Activated CD4-positive, alpha-beta T cell treated with anti-CD3 and anti-CD28 coated beads, Interleukin-2, amount 10 ng/mL, durations not matched to agents 7 days and 5 days (primary cell): ENCODE results near the gene TCEAL9. TPM values are rescaled to one million over a fixed set of nuclear protein-coding genes. Genes with fewer than 3 reads are reported as not detected.

Experiments used
- CTCF ChIA-PET: fragments of 350-600 bp; sonication (Branson Sonifier 250); formaldehyde crosslinking; loops from one replicate; lab custom pipeline; 2021; ENCODE audit warnings: antibody characterized with exemption; lab: Charles Lee
- POLR2A ChIA-PET: fragments of 350-600 bp; sonication (Branson Sonifier 250); formaldehyde crosslinking; loops from one replicate; lab custom pipeline; 2021; ENCODE audit warnings: antibody characterized with exemption; lab: Charles Lee
- DNase-seq: peaks from one replicate; pipeline ENCODE4 v3.0.0-alpha.2; 2020
- H3K27ac Mint-ChIP-seq: one replicate; pipeline ENCODE4 v1.8.0; 2021; ENCODE audit warnings: mild to moderate bottlenecking, moderate library complexity, mixed read lengths
- H3K27me3 Mint-ChIP-seq: one replicate; pipeline ENCODE4 v1.8.0; 2021; ENCODE audit warnings: mixed read lengths
- H3K36me3 Mint-ChIP-seq: one replicate; pipeline ENCODE4 v1.8.0; 2021; ENCODE audit warnings: low read depth, mixed read lengths
- H3K4me1 Mint-ChIP-seq: one replicate; pipeline ENCODE4 v1.8.0; 2021; ENCODE audit warnings: mixed read lengths
- H3K4me3 Mint-ChIP-seq: one replicate; pipeline ENCODE4 v1.8.0; 2021; ENCODE audit warnings: mild to moderate bottlenecking, moderate library complexity, mixed read lengths
- H3K9me3 Mint-ChIP-seq: one replicate; pipeline ENCODE4 v1.8.0; 2021; ENCODE audit warnings: mixed read lengths
- total RNA-seq, 2 experiments: library from RNA; stranded (reverse); gene quantifications; one replicate each; pipeline ENCODE4 v1.2.3, GENCODE V29; 2021

Gene TCEAL9, protein sequence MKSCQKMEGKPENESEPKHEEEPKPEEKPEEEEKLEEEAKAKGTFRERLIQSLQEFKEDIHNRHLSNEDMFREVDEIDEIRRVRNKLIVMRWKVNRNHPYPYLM
- not detected for total RNA-seq

DNA sequence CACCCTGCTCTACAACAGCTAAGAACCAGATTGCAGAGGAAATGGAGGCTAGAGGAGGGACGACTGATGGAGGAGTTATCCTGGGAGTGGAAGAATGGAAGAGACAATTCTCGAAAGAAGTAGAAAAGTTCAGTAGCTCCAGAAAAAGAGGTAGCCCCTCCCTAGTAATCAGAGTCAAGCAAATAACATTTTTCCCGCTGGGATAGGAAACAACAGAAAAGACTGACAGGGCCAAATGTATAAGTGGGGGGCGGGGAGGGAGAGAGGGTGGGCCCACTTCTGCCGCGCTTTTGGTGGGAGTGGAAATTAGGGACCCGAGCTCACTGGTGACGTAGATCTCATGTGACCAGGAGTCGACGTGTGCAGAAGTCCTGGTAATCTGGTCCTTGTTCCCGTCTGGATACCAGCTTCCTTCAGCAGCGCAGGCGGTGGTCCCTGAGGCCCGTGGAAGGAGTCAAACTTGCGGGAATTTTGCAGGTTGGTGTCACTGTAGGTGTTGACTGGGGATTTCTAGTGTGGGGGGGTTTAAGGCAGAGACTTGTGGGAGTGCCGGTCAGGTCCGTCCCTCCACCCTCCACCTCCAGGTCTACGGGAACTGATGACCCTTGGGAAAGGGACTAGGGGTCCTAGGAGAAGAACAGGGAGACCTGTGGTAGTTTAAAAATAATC, at the start of gene TCEAL9:
TSS of gene TCEAL9 (plus strand) at position 377 of the 669 bp plus-strand sequence. CDS start 1,179 bp downstream, outside the sequence.
- ChIA-PET POLR2A (no interaction called here), CTCF (interaction anchor here (0.6 kb wide), 1 partner anchor 1313 kb away, joined by 3 read pairs; no protein-coding TSS in a partner anchor)
- Mint-ChIP-seq H3K27me3 (peaks cover 15% of the 10 kb centered on the region), H3K36me3 (no peaks in the 10 kb centered on the region), H3K4me1 (peaks cover 5% of the 10 kb centered on the region), H3K27ac (no peak within 1 kb of the TSS), H3K9me3 (no peaks in the 10 kb centered on the region), H3K4me3 (peak within 1 kb of the TSS; percentile 56)
- DNase-seq = no peak

DNA sequence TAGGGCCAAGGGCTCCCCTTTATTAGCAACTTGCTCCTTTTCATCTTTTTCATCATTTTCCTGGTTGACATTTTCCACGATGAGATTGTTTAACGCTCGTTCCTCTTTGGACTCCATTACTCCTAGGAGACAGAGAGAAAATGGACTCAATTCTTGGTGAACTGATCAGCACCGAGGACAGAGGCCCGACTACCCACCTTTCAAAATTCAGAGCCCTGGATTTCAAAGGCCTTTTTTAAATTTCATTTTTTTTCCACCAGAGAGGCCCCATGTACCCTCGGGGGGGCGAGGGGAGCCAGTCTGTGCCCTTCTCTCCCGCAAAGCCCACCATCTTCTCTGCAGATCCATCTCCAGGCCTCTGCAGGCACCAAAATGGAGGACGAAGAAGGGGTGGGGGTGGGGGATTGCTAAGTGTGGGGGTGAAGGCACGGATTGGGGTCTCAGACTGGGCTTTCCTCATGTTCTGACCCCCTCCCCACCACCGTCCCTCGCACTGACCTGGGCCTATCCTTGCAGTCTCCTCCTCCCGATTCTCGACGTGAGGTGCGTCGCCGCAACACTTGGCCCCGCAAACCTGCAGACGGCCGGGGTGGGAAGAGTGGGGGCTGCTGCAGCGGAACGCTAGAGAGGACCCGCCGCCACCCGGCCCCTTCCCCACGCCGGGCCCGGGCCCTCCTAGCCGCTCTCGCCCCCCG, 46.3 kb upstream of the TCEAL9 start:
- DNase-seq = no peak
- H3K4me3 Mint-ChIP-seq = peak overlapping the region; percentile 40
- no peaks in the 10 kb centered on the region for H3K9me3 Mint-ChIP-seq
- peaks cover 5% of the 10 kb centered on the region for H3K4me1 Mint-ChIP-seq
- POLR2A ChIA-PET = no interaction called here
- no peaks in the 10 kb centered on the region for H3K36me3 Mint-ChIP-seq
- no peak overlapping the region for H3K27ac Mint-ChIP-seq
- CTCF ChIA-PET = no interaction called here
- H3K27me3 Mint-ChIP-seq = peaks cover 1% of the 10 kb centered on the region

DNA sequence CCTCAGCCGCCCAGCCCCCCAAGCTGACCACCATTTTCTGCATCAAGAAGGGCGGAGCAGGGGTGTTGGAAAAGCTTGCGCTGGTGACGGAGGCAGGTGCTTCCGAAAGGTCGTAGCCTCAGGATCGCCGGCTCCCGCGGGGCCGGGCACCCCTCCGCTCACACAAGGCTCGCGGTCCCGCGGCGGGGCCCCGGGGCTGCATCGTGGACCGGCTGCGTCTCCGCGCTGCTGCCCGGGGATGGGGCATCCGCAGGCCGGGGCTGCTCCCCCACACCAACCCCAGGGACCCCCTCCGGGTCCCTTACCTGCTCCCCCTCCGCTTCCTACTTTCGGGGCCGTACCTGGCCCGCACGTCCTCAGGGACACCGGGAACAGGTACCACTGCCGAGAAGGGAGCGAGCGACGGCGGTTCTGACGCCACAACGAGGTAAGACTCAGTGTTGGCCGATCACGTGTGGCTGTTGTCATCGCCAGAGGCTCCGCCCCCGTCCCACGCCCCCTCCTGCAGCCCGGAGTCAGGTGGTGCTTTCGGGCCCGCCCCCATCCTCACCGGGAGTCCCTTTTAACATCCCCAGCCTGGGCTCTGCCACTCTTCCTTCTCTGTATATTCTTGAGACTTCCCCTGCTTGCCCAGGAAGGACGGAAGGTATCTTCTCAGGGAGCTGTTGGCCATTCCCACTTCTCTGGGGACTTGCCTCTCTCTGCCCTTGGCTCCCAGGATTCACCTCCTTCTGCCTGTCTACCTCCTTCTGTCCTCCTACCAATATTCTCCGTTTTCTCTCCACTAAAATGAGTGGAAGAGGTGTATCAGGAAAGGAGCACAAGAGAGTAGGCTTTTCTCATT, 45.5 kb upstream of the TCEAL9 start, which contains the start of gene BEX2:
TSS of gene BEX2 (minus strand) at position 436 of the 844 bp plus-strand sequence. CDS start 1,014 bp downstream, outside the sequence.
- H3K4me3 Mint-ChIP-seq = peak within 1 kb of the TSS; percentile 61

DNA sequence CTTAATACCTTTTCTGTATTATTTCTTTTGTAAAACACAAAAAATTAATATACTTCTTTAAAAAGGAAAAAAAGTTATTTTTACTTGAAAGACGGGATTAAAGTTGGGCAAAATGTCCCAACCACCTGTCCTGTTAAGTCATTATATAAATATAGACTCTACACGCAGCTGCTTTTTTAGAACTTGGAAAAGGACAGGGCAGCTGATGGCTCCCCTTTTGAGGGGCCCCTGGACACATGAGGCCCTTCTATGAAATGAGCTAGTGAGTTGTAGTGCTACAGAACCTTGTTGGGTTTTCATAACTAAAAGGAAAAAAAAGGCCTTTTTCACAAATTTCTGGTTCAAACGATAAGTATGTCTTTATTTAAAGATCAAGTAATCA, 44.9 kb upstream of the TCEAL9 start:
- H3K36me3 Mint-ChIP-seq = no peaks in the 10 kb centered on the region
- no peak overlapping the region for H3K27ac Mint-ChIP-seq
- peak overlapping the region; percentile 61 for H3K4me3 Mint-ChIP-seq
- peaks cover 4% of the 10 kb centered on the region for H3K4me1 Mint-ChIP-seq
- no peaks in the 10 kb centered on the region for H3K9me3 Mint-ChIP-seq
- ChIA-PET POLR2A (no interaction called here), CTCF (no interaction called here)
- H3K27me3 Mint-ChIP-seq = peaks cover 1% of the 10 kb centered on the region
- no peak for DNase-seq

More for the DNA sequence above, 45.5 kb upstream of the TCEAL9 start, which contains the start of gene BEX2:
- DNase-seq = peak; percentile 83
- Mint-ChIP-seq H3K27ac (no peak within 1 kb of the TSS), H3K4me1 (peaks cover 4% of the 10 kb centered on the region), H3K27me3 (peaks cover 1% of the 10 kb centered on the region), H3K9me3 (no peaks in the 10 kb centered on the region), H3K36me3 (no peaks in the 10 kb centered on the region)
- ChIA-PET CTCF (no interaction called here), POLR2A (no interaction called here)

DNA sequence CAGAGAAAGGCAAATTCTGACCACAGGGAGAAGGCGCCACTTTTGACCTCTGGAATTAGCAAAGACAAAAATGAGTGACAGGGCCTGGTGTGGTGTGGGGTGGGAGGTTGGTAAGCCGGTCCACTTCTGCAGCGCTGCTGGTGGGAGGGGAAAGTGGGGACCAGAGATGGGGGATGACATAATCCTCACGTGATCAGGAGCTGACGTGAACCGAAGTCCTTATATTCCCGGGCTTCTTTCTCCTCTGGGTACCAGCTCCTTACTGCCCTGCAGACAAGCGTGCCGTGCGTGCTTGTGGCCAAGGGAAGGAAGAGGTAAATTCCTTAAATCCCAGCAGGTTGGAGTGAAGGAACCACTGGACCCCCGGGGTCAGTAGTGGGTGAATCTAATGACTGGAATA, 26.3 kb upstream of the TCEAL9 start, which contains the start of gene TCEAL7:
TSS of gene TCEAL7 (plus strand) at position 249 of the 400 bp plus-strand sequence. CDS start 1,165 bp downstream, outside the sequence.
- H3K9me3 Mint-ChIP-seq = no peaks in the 10 kb centered on the region
- no peaks in the 10 kb centered on the region for H3K4me1 Mint-ChIP-seq
- peaks cover 24% of the 10 kb centered on the region for H3K27me3 Mint-ChIP-seq
- H3K4me3 Mint-ChIP-seq = no peak within 1 kb of the TSS
- no peaks in the 10 kb centered on the region for H3K36me3 Mint-ChIP-seq
- POLR2A ChIA-PET = no interaction called here
- no peak for DNase-seq
- no peak within 1 kb of the TSS for H3K27ac Mint-ChIP-seq
- CTCF ChIA-PET = no interaction called here

DNA sequence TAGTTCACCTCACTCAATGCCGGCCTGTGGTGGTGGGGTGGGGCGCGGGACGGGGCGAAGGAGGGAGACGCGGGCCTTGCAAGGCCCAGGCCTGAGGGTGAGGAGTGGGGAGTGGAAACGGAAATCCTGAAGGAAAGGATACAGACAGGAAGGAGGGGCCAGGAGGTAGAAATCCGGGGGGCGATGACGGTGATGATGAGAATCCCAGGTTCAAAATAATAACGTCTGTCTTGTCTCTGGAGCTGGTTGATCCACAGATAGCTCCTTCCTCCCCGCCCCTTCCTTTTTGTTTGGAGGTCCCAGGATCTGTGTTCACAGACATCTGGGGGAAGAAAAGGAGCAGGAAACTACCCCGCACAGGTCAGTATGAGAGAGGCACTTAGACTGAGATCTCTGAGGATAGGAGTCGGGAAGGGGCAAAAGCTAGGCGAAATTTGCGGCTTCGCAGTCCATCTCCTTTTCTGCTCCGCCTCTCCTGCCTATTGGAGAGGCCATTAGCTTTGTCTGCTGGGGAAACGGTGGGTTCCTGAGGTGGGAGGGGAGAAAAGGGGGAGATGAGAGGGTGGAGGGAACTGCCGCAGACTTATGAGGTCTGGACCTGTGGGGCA, 25.5 kb upstream of the TCEAL9 start:
- CTCF ChIA-PET = no interaction called here
- H3K9me3 Mint-ChIP-seq = no peaks in the 10 kb centered on the region
- H3K27me3 Mint-ChIP-seq = peaks cover 27% of the 10 kb centered on the region
- POLR2A ChIA-PET = no interaction called here
- no peak for DNase-seq
- H3K4me1 Mint-ChIP-seq = no peaks in the 10 kb centered on the region
- no peaks in the 10 kb centered on the region for H3K36me3 Mint-ChIP-seq
- no peak overlapping the region for H3K4me3 Mint-ChIP-seq
- no peak overlapping the region for H3K27ac Mint-ChIP-seq

DNA sequence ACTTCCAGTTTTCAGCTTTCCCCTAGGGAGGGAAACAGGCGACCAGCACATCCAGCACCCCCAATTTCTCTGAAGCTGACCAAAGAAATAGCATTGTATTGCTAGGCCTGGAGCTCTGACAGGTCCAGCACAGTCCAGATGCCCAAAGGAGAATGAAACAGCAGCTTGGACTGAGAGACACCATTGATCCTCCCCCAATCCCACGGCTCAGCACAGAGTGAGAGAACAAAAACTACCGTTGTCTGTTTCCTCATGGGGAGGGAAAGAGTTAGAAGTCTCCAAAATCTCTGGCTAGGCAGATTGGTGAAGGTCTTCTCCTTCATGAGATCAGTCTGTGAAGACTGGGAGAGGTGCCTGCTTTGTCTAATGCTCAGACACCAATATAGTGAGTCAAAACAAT, 17.6 kb upstream of the TCEAL9 start:
- no peaks in the 10 kb centered on the region for H3K36me3 Mint-ChIP-seq
- CTCF ChIA-PET = interaction anchor here (1.2 kb wide), 1 partner anchor 125 kb away, joined by 4 read pairs; no protein-coding TSS in a partner anchor
- H3K27ac Mint-ChIP-seq = no peak overlapping the region
- POLR2A ChIA-PET = no interaction called here
- H3K9me3 Mint-ChIP-seq = no peaks in the 10 kb centered on the region
- no peak overlapping the region for H3K4me3 Mint-ChIP-seq
- DNase-seq = no peak
- peaks cover 9% of the 10 kb centered on the region for H3K27me3 Mint-ChIP-seq
- H3K4me1 Mint-ChIP-seq = peaks cover 3% of the 10 kb centered on the region

DNA sequence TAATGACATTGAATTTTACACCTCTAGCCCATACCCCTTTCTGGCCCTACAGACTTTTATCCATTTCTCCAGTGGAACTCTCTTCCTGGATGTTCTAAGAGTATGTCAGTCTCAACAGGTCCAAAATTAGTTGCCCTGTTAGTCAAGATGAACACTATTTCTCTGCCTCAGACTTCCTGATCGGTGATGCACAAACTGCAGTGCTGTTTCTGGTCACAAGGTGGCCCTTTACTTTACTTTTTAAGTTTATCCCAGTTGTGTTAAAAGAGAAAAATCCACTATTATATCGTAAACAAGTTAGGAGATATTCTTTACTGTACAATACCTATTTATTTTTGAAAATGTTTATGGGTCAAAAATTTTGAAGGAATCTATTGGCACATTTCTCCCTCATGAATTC, 13.2 kb upstream of the TCEAL9 start:
- ChIA-PET POLR2A (no interaction called here), CTCF (no interaction called here)
- H3K4me3 Mint-ChIP-seq = no peak overlapping the region
- peaks cover 3% of the 10 kb centered on the region for H3K4me1 Mint-ChIP-seq
- peak; percentile 38 for DNase-seq
- H3K27me3 Mint-ChIP-seq = peaks cover 2% of the 10 kb centered on the region
- H3K9me3 Mint-ChIP-seq = no peaks in the 10 kb centered on the region
- H3K36me3 Mint-ChIP-seq = no peaks in the 10 kb centered on the region
- no peak overlapping the region for H3K27ac Mint-ChIP-seq

DNA sequence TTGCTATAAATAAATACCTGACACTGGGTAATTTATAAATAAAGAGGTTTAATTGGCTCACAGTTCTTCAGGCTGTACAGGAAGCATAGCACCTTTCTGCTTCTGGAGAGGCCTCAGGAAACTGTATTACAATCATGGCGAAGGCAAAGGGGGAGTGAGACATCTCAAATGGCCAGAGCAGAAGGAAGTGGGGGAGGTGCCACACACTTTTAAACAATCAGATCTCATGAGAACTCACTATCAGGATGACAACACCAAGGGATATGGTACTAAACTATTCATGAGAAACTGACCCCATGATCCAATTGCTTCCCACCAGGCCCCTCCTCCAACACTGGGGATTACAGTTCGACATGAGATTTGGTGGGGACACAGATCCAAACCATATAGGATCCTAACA, 11.7 kb upstream of the TCEAL9 start:
- ChIA-PET CTCF (no interaction called here), POLR2A (no interaction called here)
- Mint-ChIP-seq H3K4me3 (no peak overlapping the region), H3K27me3 (peaks cover 2% of the 10 kb centered on the region), H3K4me1 (peaks cover 3% of the 10 kb centered on the region), H3K9me3 (no peaks in the 10 kb centered on the region), H3K36me3 (no peaks in the 10 kb centered on the region), H3K27ac (no peak overlapping the region)
- no peak for DNase-seq

DNA sequence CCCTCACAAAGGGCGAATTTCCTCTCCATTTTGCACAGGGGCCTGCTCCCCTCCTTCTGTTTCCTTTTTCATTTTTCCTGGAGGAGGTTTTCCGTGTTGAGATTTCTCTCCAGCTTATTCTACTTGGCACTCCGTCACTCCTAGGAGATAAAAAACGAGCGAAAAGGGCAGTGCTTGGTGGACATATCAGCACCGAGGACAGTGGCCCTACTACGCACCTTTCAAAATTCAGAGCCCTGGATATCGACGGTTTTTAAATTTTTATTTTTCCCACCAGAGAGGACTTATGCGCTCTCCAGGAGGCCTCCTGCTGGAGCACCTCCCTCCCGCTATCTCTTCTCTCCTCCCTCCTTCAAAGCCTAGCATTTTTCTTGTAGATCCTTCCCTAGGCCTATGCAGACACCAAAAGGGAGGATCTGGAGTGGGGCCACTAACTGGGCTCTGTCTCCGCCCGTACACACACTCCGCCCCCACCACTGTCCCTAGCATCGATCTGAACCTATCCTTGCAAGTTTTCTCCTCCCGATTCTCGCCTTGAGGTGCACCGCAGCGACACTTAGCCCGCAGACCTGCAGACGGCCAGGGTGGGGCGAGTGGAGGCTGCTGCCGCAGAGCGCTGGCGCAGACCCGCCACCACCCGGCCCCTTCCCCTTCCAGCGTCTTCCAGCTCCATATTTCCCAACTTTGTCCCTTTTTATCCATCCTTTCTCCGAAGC, 8.5 kb upstream of the TCEAL9 start:
- Mint-ChIP-seq H3K4me3 (no peak overlapping the region), H3K4me1 (peaks cover 3% of the 10 kb centered on the region), H3K27me3 (no peaks in the 10 kb centered on the region), H3K27ac (no peak overlapping the region), H3K9me3 (no peaks in the 10 kb centered on the region), H3K36me3 (no peaks in the 10 kb centered on the region)
- DNase-seq = no peak
- ChIA-PET POLR2A (no interaction called here), CTCF (no interaction called here)

DNA sequence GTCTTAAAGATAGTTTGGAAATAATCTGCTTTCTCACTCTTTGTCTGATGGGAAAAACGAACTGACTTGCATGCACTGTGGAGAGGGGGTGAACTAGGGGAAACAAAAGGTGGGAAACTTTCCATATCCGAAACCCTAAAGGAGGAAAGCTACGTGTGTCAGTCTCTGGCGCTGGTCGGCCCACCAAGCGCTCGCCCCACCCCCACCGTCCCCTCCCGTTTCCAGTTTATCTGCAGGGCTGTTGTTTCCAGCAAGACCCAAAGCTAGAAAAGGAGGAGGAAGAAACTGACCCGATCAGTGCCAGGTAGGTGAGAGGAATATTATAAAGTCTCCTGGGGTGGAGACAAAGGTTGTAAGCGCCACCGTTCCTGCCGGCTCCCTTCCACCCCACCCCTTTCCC, 552 bp downstream of the TCEAL9 start:
- ChIA-PET POLR2A (no interaction called here), CTCF (no interaction called here)
- no peaks in the 10 kb centered on the region for H3K36me3 Mint-ChIP-seq
- H3K27me3 Mint-ChIP-seq = peaks cover 15% of the 10 kb centered on the region
- H3K4me3 Mint-ChIP-seq = peak overlapping the region; percentile 56
- DNase-seq = no peak
- H3K27ac Mint-ChIP-seq = no peak overlapping the region
- H3K9me3 Mint-ChIP-seq = no peaks in the 10 kb centered on the region
- peaks cover 5% of the 10 kb centered on the region for H3K4me1 Mint-ChIP-seq

DNA sequence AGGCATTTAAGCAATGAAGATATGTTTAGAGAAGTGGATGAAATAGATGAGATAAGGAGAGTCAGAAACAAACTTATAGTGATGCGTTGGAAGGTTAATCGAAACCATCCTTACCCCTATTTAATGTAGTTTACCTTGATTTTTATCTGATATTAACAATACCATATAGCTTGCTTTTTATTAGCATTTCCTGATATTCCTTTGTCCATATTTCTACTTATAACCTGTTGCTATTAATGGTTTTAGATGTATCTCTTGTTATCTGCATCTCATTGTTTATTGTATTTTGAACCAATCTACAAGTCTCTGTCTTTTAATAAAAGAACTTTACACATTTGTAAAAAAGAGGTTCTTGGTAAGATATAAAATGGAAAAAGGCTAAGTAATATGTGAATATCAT, 1.6 kb downstream of the TCEAL9 start:
- no peak overlapping the region for H3K4me3 Mint-ChIP-seq
- DNase-seq = no peak
- peaks cover 15% of the 10 kb centered on the region for H3K27me3 Mint-ChIP-seq
- H3K4me1 Mint-ChIP-seq = peaks cover 5% of the 10 kb centered on the region
- no peak overlapping the region for H3K27ac Mint-ChIP-seq
- POLR2A ChIA-PET = no interaction called here
- no peaks in the 10 kb centered on the region for H3K9me3 Mint-ChIP-seq
- H3K36me3 Mint-ChIP-seq = no peaks in the 10 kb centered on the region
- CTCF ChIA-PET = interaction anchor here (0.7 kb wide), 1 partner anchor 12 kb away, joined by 3 read pairs; no protein-coding TSS in a partner anchor
